ENCODE measurements around the gene CFAP46.
"Not testable (repeated sequence)": the region's sequence is repeated elsewhere in the genome, so short reads cannot be mapped to it uniquely, and the experiment has no call there.

The CFAP46 gene

DNA sequence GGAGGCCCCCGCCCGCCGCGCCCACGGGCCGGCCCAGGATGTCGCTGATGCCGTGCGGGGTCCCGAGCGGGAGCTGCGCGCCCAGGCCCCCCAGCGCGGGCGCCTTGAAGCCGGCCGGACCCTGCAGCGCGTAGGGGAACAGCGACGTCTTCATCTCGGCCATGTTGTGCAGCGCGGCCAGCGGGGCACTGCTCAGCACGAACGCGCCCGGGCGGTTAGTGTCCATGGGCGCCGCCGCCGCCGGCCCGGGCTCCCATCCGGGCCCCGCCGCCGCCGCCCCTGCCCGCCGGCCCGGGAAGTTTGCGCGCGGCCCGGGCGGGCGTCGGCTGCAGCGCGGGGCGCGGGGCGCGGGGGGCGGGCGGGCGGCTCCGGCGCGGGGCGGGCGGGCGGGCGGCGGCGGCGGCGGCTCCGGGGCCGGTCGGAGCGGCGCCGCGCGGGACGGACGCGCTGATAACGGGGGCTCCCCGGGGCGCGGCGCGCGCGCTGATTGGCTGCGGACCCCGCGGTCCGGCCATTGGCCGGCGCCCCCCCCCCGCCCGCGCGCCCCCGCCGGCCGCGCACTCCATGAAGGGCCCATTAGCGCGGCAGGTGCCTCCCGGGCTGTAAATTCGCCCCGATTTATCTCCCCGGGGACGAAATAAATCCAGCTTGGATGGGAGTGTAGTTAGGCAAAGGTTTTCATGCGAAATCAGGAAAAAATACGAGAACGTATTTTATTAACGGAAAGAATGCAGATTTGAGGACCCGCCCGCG is 156.5 kb downstream of the CFAP46 start, which contains the start of gene NKX6-2:
NKX6-2 (minus strand) TSS at position 425 of the 753 bp plus-strand sequence; CDS start at position 226, 199 bp downstream.
- DNase-seq, result no peak

DNA sequence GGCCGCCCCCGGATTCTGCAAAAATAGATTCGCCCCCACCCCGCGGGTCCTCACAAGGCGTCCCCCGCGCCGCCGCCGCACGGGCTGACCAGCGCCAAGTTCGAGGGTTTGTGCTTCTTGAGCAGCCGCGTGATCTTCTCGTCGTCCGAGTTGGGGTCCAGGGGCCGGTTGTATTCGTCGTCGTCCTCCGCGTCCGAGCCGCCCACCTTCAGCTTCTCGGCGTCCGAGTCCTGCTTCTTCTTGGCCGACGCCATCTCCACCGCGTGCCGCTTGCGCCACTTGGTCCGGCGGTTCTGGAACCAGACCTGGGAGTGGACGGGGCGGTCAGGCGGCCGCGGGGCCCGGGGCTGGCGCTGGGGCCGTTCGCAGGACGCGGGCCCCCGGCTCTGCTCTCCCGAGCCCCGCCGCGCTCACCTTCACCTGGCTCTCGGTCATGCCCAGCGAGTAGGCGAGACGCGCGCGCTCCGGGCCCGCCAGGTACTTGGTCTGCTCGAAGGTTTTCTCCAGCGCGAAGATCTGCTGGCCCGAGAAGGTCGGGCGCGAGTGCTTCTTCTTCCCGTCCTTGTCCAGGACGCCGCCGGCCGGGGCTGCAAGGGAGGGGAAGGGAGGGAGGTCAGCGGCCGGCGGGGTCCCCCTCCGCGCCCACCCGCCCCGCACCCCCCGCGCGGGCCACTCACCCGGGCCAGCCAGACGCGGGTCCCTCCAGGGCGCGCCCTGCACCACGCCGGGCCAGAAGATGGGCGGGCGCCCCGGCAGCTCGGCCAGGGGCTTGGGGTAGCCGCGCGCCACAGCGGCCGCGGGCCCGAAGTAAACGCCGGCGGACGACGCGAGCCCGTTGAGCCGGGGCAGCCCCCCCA is 157.3 kb downstream of the CFAP46 start:
- DNase-seq, result no peak

DNA sequence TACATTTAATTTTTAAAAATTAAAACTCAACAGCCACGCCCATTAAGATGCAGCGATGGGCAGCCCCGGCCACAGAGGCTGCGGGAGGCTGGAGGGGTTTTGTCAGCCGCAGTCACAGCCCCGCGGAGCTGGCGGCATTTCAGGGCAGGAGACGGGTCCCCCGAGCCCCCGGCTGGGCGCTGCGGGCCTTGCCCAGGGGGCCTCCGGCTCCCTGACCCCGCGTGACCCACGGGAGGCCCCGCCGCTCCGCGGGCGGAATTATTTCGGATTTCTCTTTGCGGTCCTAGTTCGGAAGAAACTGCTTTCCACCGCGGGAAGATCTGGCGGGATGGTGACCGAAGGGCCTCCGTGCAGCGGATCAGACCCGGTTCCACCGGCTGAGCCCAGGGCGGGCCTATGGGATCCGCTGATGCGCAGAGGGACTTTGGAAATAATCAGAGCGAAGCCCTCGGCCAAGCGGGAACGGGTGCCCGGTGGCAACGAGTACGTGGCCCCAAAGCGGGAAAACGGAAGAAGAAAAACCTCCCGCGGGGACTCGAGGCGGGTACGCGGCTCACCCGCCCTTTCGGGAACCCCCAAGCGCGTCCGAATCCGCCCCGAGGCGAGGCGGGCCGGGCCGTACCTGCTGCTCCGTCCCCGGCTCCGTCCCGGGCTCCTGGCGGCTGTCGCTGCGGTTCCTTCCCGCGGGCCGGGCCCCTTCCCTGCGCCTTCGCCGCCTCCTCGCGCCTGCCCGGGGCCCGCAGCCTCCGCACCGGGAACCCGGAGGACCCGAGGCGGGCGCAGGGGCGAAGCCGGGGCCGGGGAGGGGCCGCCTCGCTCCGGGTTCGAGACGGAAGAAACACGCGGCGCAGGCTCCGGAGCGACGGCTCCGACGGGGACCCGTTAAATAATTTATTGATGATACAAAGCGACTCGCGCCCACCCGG is 158.2 kb downstream of the CFAP46 start:
- DNase-seq, result no peak

DNA sequence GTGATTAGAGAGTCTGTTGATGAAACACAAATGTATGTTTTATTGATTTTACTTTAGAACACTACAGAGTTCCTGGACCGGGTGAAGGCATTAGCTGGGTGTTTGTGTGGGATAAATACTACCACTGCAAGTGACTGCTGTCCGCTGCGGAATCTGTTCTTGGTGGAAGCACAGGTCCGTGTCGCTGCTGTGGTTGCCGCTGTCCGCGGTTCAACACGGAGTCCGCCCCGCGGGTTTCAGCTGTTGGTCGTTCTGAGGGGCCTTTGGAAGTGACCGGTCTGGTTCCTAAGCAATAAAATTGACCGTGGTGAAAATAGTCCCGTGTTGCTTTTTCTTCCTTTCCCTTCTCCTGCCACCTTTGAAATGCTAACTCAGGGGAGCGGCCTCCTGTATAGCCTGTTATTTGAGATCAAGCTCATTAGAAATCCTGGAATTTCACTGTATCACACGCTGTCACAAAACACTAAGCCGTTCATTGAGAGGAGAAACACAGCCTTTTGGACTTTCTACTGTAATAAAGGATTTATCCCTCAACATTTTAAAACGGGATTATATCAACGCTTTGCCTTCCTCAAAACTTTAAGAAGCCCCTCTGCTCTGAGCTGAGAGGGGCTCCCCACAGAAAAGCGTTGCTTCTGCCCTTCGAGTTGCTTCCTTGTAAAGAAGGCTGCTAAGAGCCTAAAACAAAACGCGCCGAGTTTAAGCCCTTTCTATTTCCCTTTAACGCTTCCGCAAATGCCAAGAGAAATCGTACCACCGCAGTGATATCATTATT is 159.0 kb downstream of the CFAP46 start:
- DNase-seq, result no peak

DNA sequence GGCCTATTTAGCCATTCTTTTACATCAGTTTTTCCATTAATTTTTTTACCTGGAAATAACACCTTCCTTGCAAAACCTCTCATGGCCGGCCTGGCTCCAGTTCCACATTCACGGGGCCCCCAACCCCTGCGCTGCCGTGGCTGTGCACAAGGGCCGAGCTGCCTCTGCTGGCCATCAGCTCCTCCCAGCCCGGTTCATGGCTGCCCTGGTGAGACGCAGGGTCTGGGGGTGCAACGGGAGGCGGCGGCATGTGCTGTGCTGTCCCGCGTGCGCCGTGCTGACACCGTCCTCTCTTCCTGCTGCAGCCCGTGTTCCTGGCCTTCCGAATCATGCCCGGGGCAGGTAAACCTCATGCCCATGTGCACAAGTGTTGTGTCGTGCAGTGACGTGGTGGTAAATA is 160.8 kb downstream of the CFAP46 start:
- DNase-seq, result no peak

DNA sequence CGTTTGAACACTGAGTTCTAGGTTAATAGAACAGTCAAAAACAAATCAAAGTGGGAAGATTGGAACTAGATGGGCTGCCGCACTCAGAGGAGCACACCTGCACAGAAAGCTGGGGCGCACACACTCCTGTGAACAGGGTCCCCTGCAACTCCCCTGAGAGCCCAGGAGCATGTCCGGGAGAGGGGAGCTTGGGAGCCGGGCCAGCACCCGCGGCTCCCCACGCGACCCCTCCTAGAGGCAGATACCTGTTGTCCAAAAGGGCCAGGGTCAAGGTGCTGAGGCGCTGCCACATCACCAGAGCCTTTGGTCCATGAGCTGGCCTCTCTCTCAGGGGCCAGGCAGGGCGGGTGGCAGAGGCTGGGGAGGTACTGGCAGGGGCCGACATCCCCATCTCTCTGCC is 162.0 kb downstream of the CFAP46 start:
- no peak for DNase-seq

DNA sequence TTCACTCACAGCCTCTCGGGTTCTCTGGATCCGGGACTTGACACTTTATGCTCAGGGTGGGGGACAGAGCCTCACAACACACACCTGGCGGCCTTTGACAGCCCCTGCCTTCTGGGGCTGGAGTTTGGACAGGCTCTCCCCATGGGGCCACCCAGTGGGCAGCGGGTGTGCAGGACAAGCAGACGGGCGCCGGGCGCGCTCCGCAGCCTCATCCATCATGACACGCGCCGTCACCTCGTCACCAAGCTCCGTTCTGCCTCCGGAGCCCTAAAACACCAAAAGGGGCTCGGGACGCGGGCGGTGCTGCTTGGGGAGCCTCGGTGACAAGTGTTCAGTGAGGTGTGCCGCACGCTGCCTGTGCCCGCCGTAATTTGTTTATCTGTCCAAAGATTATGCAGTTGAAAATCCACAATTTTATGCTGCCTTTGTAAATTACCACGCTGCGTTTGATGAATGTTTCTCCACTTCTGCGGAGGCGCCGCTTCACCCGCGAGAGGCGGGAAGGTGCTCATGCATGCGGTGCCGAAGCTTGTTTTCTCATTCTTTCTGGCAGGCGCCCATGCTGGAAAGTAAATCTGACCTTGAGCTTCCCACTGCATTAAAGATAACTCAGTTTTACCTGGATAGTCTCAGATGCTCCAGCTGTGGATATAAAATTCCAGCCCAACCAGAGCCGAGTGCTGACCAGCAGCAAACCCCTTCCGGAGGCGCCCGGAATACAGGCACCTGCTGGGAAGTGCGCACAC is 162.6 kb downstream of the CFAP46 start:
- no peak for DNase-seq

DNA sequence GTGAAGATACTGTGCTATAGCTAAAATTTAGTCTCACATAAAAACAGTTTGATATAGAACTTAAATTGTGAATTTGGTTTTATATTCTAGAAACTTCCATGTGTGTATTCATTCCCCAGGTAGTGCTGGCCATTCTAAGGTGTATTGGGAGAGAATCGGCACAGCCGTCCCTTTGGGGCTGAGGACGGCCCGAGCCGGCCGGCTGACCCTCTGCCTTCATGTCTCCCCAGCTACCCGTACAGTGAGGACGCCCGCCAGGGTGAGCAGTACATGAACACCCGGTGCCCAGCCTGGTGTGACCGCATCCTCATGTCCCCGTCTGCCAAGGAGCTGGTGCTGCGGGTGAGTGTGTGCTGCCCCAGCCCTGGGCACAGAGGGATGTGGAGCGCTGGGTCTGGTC is 164.9 kb downstream of the CFAP46 start:
- no peak for DNase-seq

DNA sequence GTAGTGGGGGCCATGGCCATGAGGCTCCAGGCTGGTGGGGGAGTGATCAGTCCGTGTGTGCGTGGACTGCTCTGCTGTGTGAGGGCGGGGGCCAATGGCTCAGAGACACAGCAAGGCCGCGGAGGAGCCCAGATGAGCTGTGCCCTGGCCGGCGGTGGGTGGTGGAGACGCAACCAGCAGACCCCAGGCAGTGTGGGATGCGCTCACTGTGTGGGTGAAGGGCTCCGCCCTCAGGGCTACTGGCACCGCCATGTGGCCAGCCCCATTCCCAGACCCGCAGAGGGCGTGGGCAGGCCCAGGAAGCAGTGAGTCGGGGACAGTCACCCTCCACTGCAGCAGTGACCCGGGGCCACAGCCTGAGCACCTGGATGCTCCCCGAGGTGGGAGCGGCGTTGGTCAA is 165.5 kb downstream of the CFAP46 start:
- DNase-seq, result no peak

DNA sequence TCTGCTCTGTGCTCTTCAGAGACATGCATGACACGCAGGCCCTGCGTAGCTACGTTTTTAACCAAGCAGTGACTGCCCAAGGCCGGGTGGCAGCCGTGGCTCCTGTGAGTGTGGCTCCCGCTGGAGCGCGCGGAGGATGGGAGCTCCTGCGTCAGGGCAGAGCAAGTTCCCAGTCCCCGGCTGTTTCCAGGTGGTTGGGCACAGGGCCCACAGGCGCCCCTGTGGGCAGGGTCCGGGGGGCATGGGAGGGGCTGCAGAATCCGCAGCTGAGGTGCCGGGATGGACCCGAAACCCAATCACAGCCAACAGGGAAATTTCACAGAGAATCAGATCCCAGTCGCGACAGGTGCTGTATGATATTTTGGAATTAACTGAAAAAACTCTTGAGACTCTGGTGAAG is 166.2 kb downstream of the CFAP46 start:
- DNase-seq, result no peak

DNA sequence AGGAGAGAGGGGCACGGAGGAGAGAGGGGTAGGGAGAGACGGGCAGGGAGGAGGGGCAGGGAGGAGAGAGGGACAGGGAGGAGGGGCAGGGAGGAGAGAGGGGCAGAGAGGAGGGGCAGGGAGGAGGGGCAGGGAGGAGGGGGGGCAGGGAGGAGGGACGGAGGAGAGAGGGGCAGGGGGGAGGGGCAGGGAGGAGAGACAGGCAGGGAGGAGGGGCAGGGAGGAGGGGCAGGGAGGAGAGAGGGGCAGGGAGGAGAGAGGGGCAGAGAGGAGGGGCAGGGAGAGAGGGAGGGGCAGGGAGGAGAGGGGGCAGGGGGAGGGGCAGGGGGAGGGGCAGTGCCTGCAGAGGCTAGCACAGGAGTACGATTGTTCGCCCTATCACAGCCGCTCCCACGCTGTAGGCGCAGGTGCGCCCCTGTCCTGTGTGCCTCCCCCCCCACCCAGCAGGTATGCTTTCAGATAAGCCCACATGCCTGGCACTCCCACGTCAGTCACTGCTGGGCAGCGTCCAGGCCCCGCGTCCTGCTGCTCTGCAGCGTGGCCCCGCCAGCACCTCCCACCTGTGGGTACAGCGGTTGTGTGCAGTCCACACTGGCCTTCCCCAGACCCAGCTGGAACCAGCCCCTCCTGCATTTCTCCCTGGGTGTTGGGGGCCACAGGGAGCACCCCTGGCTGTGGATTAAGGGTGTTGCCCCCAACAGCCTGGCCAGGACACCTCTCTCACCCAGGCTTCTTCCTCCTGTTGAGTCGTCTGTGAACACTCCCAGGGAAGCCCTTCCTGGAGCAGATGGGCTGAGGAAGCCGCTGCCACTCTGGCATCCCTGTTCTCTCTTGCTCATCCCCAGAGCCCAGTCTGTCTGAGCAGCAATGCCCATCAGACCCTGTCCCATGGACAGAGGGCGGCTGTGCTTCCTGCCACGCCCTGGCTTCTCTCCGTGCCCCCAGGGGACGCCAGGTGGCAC is 167.2 kb downstream of the CFAP46 start:
- DNase-seq, result no peak

DNA sequence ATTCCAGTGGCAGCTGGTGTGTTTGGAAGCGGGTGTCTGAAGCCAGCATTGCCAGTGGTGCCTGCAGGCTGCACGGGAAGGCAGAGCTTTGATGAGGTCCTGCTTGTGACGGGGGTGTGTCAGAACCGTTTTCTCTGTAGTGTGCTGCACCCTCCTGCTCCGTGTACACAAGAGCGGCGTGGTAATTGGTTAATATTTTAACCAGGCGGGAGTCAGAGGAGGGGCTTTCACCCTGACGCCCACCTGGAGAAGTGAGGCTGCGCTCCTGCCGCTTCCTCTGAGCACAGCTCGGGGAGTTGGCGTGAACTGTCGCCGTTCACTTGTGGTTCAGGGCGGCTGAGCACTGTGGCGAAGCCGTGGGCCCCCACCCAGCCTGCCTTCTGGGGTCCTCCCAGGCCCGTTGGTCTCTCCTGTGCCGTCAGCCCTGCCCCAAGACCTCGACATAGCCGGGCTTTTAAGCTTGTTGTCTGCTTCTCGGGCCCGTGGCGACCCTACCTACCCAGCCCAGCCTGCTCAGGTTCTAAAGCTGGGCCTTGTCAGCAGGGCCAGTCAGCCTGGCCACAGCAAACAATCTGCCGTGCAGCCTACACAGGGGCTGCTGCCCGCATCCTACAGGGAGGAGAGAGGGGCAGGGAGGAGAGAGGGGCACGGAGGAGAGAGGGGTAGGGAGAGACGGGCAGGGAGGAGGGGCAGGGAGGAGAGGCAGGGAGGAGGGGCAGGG is 168.0 kb downstream of the CFAP46 start:
- DNase-seq, result no peak

DNA sequence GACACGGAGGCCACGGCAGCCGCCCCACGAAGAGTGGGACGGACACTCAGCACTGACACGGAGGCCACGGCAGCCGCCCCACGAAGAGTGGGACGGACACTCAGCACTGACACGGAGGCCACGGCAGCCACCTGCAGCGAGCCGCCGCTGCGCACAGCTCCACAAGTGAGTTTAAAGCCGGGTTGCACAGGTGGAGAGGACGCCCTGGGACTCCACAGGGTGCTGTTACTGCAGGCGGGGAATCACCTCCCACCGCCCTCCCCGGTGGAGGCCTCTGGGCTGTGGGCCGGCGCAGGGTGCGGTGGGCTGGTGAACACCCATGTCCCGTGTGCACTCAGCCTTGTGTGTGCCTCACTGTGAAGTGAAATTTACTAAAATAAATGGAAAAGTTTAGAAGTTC is 169.6 kb downstream of the CFAP46 start:
- DNase-seq, result not testable (repeated sequence)

DNA sequence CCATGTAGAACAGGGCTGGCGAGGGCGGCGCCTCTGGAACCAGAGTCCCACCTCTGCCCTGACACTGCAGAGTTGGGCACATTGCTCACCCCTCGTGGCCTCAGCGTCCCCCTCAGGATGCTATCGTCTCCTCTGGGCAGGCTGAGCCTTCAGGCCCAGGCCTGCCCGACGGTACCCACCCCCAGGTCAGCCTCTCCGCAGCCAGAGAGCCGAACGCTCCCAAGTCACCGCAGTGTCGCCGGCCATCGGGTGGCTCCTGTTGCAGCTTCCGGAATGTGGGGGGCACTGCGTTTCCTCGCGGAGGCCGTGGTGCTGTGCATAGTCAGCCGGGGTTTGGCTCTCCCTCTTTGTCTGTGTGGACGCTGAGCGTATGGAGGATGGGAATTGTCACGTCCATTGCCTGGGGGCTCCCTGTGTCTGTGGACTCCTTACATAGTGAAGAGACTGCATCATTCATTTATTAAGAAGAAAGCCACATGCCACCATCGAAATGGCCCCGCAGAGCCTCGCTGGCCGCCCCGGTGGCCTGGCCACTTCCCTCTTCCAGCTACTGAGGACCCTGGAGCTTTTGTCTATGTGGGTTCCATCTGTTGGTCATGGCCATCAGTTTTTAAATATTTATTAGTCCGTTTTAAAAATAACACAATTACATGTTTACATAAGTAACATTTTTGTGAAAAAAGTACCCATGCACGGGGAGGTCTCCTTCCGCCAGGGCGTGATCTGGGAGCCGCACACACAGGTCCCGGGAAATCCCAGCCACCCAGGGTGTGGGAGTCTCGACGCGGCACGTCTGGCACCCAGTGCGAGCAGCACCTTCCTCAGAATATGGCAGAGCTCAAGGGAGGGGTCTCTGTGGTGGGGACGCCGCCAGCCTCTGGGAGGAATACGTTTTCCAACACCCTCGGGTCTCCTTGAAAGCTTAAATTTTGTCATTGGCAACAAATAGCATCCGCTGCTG is 172.0 kb downstream of the CFAP46 start:
- no peak for DNase-seq

DNA sequence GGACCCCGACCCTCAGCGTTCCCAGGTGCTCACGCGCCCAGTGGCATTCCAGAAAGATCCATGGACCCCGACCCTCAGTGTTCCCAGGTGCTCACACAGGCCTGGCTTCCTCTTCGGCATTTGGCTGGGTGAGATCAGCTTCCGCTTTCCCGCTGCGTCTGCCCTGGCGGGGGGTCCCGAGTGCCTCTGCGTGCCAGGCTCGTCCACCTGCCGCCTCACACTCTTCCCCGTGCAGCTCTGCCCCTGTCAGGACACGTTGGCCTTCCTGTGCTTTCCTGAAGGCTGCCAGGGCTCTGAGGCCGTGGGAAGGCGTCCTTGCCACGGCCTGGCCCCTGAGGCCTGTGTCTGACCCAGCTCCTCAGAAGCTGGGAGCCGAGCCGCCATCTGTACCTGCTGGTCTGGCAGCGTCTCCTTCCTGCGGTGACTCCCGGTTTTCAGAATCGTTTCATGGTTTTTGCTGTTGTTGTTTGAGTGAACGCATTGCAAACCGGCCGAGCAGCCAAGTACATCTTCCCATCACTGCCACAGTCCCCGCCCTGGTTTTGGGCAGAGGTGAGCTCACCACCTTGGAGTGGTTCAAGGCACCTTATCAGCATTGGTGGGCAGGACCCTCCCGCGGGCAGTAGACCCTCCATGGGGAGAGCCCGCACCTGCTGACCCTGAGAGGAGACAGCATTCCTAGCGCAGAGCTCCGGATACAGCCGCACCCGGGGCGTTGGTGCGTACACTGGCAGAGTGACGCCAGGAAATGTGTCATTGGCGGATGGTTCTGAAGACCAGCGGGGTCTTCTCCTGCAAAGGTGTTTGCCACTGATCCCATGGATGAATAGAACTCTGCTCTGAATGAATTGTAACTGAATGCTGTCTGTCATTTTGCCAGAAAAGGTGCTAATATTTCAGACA is 173.8 kb downstream of the CFAP46 start:
- no peak for DNase-seq

DNA sequence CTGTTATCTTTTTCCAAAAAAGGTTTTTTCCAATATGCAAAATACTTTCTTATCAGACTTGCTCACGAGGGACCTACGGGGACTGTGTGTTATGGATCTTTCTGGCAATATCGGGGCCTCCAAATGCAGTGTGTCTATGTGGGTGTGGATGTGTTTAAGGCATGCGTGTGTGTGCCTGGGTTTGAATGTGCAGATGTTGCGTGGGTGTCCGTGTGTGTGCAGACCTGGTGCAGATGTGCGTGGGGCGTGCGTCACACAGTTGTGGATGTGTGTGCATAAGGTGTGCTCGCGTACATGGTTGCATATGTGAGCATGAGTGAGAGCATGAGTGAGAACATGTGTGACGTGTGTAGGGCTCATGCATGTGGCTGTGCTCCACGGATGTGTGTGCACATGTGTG is 176.1 kb downstream of the CFAP46 start:
- DNase-seq, result no peak

DNA sequence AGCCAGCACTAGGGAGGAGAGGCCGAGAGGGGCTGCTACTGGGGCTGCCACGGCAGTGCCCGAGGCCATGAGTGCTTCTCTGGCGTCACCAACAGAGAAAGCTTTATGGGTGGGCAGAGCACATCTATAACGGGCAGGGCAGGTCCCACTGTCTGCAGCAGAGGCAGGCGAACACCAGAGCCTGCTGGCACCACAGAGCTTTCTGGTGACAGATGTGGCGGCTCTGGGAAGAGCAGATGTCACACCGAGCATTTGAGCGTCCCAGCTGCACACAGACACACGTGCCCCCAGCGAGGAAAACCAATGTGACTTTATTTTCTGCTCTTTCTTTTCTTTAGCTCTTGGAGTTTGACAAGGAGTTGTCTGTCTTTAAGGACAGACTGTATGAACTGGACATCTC is 176.9 kb downstream of the CFAP46 start:
- DNase-seq, result no peak
